Uterus (tissue), 2 donors: ENCODE data around the gene CAMTA2.

Experiments used
- CTCF ChIP-seq, 4 experiments: fragments of 200-600 bp in 2 of 4; fragments of 450-650 bp in 2 of 4; sonication (generic) in 2 of 4; IDR thresholded peaks; one replicate each; pipeline ENCODE4 v1.5.1; 2016 to 2019; ENCODE audit warnings: antibody characterized with exemption in 4 of 4, mild to moderate bottlenecking in 2 of 4, moderate library complexity in 1 of 4
- POLR2A ChIP-seq, 2 donors: fragments of 450-650 bp; IDR thresholded peaks; one replicate each; pipeline ENCODE4 v1.6.1; 2016; ENCODE audit warnings: antibody characterized with exemption in 2 of 2, mild to moderate bottlenecking in 1 of 2, moderate library complexity in 1 of 2

DNA sequence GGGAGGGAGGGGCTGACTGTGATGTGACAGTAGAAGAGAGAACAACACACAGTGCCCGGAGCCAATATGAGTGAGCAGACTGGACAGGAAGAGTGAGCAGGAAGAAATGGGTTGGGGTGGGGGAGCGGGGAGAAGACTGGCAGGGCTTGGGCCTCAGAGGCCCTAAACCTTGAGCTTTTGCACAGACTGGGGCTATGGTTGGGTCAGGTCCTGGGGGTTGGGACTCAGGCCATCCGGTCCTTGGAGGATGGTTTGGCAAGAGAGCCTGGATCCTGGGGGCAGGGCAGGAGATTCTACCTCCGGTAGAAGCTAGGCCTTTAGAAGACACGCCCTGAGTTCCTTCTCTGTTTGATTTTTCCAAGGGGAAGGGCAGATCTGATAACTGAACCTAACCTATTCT, 1.1 kb downstream of the CAMTA2 start:
- no peak for TF ChIP-seq CTCF (IDR thresholded peaks at IDR 0.05)
- TF ChIP-seq POLR2A (IDR thresholded peaks at IDR 0.05): peak in 1 of 2 donors; percentile 31
